ACHN (cell line): ENCODE results near the gene KIF21B.
"Not testable (repeated sequence)": the region's sequence is repeated elsewhere in the genome, so short reads cannot be mapped to it uniquely, and the experiment has no call there.

Experiments
- DNase-seq: peaks from one replicate; pipeline ENCODE4 v3.0.0-alpha.2; 2015
- in situ Hi-C: cut with HindIII; loops from 2 replicates; pipeline ENCODE4 v1.10.0; 2017; ENCODE audit warnings: low sequenced_read_pairs, low pct_ligation_motif_present, low pct_unique_long_range_greater_than_20kb

The KIF21B gene

DNA sequence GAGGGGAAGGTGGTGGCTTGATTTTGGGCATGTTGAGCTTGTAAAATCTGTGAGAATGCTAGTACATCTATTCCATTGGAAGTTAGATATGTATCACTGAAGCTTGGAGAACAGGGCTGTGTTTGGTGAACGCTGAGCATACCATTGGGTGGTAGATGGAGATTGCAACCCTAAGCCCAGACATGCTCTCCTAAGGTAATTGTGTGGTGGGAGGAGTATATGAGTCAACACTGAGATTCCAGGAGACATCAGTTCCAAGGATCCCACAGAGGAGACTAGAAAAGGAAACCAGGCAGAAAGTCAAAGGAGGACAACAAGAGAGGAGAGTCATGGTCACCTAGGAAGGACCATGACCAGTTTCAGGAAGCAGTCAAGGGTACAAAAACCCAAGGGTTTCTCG is 60.4 kb downstream of the KIF21B start:
- in situ Hi-C loops: no loop called here
- DNase-seq: no peak

GRCh38 chr1:200962631-200963030 is 60.9 kb downstream of the KIF21B start:
- no peak for DNase-seq
- in situ Hi-C loops: no loop called here

- DNase-seq, in situ Hi-C loops: not testable (repeated sequence)
Measured at GRCh38 chr1:200962151-200962550, 61.4 kb downstream of the KIF21B start.

GRCh38 chr1:200960948-200961340 is 62.6 kb downstream of the KIF21B start:
- no peak for DNase-seq
- in situ Hi-C loops: no loop called here

GRCh38 chr1:200960236-200960947 is 63.1 kb downstream of the KIF21B start:
- in situ Hi-C loops: no loop called here
- DNase-seq: no peak

DNA sequence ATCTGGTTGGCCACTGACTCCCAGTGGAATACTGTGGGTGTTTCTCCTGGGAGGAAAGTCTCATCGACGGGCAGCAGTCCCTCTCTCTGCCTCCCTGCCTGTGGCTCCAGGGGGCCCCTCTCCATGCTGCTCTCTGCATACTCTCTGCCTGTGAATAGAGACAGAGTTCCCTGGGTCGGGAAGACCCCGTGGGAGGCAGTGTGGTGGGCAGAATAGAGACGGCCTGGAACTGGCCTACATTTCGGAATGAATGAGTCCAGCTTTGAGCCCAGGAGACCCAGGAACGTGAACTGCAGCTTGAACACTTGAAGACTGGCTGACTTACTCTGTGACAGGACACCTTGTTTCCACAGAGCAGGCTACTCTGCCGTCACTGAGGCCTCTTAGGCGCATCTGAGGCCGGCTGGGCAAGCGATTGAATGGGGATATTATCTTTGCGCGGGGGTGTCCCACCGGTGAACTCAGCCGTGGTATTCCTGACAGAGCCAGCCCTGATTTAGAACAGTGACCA is 64.0 kb downstream of the KIF21B start:
- in situ Hi-C loops: no loop called here
- DNase-seq: no peak

DNA sequence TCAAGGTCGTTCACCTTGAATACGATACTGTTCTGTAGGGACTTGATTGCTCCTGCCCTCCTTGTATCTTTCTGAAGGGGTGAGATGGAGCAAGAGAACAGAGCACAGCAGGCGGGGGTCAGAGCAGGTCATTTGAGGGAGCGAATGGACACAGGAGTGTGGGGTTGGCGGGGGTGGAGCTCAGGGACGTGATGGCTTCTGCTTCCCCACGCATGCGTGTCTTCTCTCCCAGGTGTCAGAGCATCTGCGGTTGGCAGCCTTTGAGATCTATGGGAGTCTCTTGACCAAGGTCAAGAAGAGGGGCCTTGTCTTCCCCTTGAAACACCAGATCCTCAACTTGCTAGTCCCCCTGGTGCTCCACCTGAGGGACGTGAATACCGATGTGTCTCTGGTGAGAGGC is 64.9 kb downstream of the KIF21B start:
- in situ Hi-C loops: no loop called here
- no peak for DNase-seq

DNA sequence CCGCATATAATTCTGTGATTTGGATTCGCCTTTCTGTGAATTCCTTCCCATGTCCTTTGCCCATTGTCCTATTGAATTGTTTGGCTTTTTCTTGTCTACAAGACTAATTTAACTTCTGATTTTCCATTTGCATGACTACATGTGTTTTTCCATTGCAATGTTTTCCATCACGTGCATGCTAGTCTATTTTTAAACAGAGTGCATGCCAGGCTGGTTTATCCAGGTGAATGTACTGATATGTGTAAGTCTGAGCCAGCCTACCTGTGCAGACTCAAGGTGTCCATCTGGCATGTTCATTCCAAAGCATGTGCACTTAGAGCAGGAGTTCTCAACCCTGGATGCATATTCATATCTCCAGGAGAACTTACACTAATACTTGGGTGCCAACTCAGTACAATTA is 69.1 kb downstream of the KIF21B start:
- in situ Hi-C loops: no loop called here
- no peak for DNase-seq

DNA sequence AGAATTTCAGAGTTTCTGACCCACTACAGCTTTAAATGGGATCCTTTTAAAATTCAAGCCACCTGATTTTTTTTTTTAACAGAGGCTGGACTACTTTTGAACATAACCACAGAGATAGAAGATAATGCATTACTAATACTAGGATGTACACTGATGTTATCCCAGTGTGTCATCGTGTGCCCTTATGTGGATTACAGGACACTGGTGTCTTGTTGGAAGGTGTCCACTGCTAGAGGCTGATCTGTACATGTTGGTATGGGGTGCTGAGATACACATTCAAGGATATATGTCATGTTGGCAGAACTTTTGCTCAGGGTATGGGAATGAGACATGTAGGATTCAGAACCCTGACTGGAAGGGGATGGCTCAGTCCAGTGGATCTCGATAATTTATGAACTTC is 72.5 kb downstream of the KIF21B start:
- no peak for DNase-seq
- in situ Hi-C loops: no loop called here

DNA sequence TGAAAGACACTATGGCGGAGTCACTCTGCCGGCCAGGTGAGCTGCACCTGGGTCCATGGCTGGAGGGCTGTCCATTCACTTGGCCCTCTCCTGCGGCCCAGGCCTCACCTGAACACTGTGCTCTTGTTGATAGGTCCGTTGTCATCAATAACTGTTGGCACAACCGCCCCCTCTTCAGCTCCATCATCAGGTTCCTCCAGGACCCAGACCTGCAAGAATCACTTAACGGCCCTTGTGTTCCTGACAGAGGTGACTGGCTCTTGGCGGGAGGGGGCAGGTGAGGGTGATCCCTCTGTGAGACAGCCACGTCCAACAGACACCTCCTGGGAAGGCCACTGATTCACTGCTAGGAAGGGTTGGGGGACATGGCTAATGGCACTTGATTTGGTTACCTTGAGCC is 73.9 kb downstream of the KIF21B start:
- in situ Hi-C loops: no loop called here

DNA sequence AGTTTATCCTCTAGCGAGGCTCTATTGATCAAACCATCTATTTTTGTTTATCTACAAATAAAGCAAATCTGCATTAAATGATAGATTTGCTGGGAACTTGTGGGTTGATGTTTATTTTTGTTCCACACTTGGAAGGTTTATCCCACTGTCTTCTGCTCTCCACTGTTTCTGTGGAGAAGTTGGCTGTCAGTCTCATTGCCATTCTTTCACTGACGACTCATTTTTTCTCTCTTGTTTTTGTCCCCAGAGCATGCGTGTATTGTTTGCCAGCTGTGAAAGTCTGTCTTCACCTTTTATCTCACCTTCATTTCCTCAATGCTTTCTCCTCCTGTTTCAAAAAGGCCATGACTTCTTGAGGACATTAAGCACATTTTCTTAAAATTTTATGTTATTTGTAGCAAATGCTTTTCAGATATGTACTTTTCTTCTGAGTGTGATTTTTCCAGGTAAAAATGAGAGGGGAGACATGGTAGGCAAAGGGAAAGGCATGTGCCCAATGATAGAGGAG is 76.4 kb downstream of the KIF21B start:
- no peak for DNase-seq
- in situ Hi-C loops: no loop called here

More for the DNA sequence above, 73.9 kb downstream of the KIF21B start:
- no peak for DNase-seq

GRCh38 chr1:200945111-200945510 is 78.4 kb downstream of the KIF21B start:
- in situ Hi-C loops: no loop called here
- DNase-seq: no peak

GRCh38 chr1:200938955-200939354 is 84.6 kb downstream of the KIF21B start:
- DNase-seq: no peak
- in situ Hi-C loops: no loop called here

DNA sequence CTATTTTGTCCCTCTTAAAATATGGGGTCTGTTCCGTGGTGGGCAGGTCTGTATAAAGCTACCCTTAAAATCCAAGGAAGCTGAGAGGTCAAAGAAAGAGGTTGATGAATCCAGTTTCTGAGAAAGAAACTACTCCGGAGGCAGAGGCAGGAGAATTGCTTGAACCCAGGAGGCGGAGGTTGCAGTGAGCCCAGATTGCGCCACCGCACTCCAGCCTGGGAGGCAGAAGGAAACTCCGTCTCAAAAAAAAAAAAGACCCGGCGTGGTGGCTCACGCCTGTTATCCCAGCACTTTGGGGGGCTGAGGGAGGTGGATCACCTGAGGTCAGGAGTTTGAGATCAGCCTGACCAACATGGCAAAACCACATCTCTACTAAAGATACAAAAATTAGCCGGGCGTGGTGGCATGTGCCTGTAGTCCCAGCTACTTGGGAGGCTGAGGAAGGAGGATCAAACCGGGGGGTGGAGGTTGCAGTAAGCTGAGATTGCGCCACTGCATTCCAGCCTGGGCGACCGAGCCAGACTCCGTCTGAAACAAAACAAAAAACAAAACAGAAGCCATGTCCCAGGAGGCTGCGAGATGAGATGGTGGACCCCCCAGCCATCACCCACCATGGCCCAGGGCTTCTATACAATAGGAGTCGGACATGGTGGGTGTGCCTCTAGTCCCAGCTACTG is 88.1 kb downstream of the KIF21B start:
- DNase-seq, in situ Hi-C loops: not testable (repeated sequence)

DNA sequence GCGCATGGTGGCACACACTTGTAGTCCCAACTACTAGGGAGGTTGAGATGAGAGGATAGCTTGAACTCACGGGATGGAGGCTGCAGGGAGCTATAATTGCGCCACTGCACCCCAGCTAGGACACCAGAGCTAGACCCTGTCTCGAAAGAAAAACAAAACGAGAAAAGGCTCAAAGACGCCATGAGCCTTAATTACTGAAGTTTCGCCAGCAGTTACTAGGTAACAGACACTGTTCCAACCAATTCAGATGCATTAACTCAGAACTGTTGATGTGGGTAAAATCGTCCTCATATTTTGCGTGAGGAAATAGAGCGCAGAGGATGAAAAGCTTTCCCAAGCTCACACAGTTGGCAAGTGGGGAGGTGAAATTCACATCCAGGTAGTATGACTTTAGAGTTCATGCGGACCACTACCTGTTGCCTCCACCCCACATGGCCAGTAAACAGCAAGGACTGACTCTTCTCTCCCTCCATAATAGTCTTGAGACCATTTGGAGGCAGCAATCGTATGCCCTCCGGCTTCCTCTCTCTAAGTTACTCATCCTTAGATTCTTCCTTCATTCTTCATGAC is 88.8 kb downstream of the KIF21B start:
- in situ Hi-C loops: no loop called here
- no peak for DNase-seq

DNA sequence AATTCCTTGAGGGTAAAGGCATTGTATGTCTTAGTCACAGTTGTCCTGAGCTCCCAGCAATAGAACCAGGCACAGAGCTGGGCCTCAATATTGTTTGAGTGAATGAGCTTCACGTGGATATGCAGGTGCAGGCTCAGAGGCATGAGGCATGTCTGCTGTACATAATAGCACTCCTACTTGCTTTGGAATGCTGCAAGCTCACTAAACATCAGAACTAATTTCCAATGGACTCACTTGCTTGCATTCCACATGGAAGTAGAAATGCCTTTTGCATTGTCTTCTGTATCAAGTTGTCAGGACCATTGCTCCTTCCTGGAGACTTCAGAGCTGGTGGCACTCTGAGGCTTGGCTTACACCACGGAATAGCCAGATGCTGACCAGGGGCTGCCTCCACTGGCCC is 91.7 kb downstream of the KIF21B start:
- in situ Hi-C loops: no loop called here
- no peak for DNase-seq

GRCh38 chr1:200930285-200930684 is 93.2 kb downstream of the KIF21B start:
- in situ Hi-C loops: not testable (repeated sequence)

GRCh38 chr1:200929530-200930278 is 93.8 kb downstream of the KIF21B start:
- DNase-seq: no peak
- in situ Hi-C loops: no loop called here

More at GRCh38 chr1:200930285-200930684, 93.2 kb downstream of the KIF21B start:
- not testable (repeated sequence) for DNase-seq

DNA sequence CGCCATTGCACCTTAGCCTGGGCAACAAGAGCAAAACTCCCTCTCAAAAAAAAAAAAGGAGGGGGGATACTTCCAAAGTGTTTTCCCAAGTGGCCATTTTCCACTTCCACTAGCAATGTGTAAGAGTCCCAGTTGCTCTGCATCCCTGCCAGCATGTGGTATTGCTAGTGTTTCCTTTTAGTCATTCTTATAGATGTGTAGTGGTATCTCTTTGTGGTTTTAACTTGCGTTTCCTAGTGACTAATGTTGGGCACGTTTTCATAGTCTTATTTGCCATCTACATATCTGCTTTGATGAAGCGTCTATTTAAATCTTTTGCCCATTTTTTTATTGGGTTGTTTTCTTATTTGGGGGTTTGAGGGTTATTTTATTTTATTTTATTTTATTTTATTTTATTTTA is 97.7 kb downstream of the KIF21B start:
- in situ Hi-C loops: no loop called here
- DNase-seq: no peak
